HCT116 (cell line): Measurements from ENCODE around the gene DLG2. TPM values are rescaled to one million over a fixed set of nuclear protein-coding genes. Genes with fewer than 3 reads are reported as not detected.

Source experiments
- ATAC-seq: fragments of 200-7000 bp; cut with Tn5 transposase; 2 replicates; pipeline ENCODE4 v1.9.1; 2020; ENCODE audit warnings: mild to moderate bottlenecking, moderate library complexity
- BruUV-seq: library from RNA; stranded (reverse); fragments of 400-500 nt; replicated peaks from 2 replicates; lab custom pipeline; 2021; lab: Mats Ljungman, UMichigan
- CTCF ChIA-PET: fragments of 300-600 bp; sonication (Branson Sonifier 250); formaldehyde crosslinking; loops from one replicate; lab custom pipeline; 2021; ENCODE audit warnings: antibody characterized with exemption; lab: Charles Lee
- POLR2A ChIA-PET: fragments of 300-600, 350-600 bp; sonication (Branson Sonifier 250); formaldehyde crosslinking; loops from one replicate; lab custom pipeline; 2021; ENCODE audit warnings: antibody characterized with exemption; lab: Charles Lee
- RAD21 ChIA-PET, 2 experiments: fragments of 300-600 bp; sonication (Branson Sonifier 250); formaldehyde crosslinking; loops; one replicate each; lab custom pipeline; 2023; ENCODE audit warnings: low total read pairs in 2 of 2; ENCODE audit not compliant: uncharacterized antibody in 2 of 2, unreplicated experiment in 2 of 2, low non-redundant PET in 1 of 2; lab: Charles Lee
- DNase-seq: peaks from one replicate; pipeline ENCODE4 v3.0.0-alpha.2; 2010; ENCODE audit warnings: low read depth, low spot score
- H2AFZ ChIP-seq: fragments of 200-600 bp; shearing (Covaris generic), sonication (generic); 2 replicates; pipeline ENCODE4 v1.6.1; 2017; ENCODE audit warnings: low read depth, mixed run types, mixed read lengths, antibody characterized with exemption, low read length; ENCODE audit not compliant: poor library complexity, severe bottlenecking
- H3K27ac ChIP-seq: 2 replicates; pipeline ENCODE4 v1.5.1; 2012; ENCODE audit warnings: low read depth, low read length
- H3K27me3 ChIP-seq: fragments of 200-600 bp; sonication (generic); 2 replicates; pipeline ENCODE4 v1.6.1; 2016; ENCODE audit warnings: mixed run types, low read length, mixed read lengths; ENCODE audit not compliant: insufficient read depth
- H3K36me3 ChIP-seq, 2 experiments: fragments of 200-500 bp in 1 of 2; fragments of 200-600 bp in 1 of 2; sonication (Bioruptor generic) in 1 of 2; sonication (generic) in 1 of 2; 2 replicates each; pipeline versions ENCODE4 v1.5.1 to v1.6.1; 2014 to 2016; ENCODE audit warnings: low read length in 2 of 2, inconsistent platforms in 1 of 2, mixed read lengths in 1 of 2, mixed run types in 1 of 2; ENCODE audit not compliant: insufficient read depth in 2 of 2, control insufficient read depth in 1 of 2
- H3K4me1 ChIP-seq, 2 experiments: fragments of 200-600 bp in 1 of 2; sonication (generic) in 1 of 2; 2 replicates each; pipeline versions ENCODE4 v1.5.1 to v1.6.1; 2012 to 2017; ENCODE audit warnings: low read length in 2 of 2, inconsistent platforms in 1 of 2, mild to moderate bottlenecking in 1 of 2, mixed read lengths in 1 of 2, mixed run types in 1 of 2, moderate library complexity in 1 of 2; ENCODE audit not compliant: insufficient read depth in 2 of 2, control insufficient read depth in 1 of 2
- H3K4me2 ChIP-seq: fragments of 200-600 bp; sonication (generic); 2 replicates; pipeline ENCODE4 v1.6.1; 2017; ENCODE audit warnings: mixed run types, low read length, mixed read lengths
- H3K4me3 ChIP-seq, 2 experiments: fragments of 200-600 bp in 1 of 2; sonication (generic) in 1 of 2; replicated peaks in 1 of 2; 2 replicates each; pipeline ENCODE4 v1.5.1; 2011 to 2016; ENCODE audit warnings: low read length in 2 of 2, control low read depth in 1 of 2, low read depth in 1 of 2, mild to moderate bottlenecking in 1 of 2, mixed read lengths in 1 of 2, mixed run types in 1 of 2
- H3K79me2 ChIP-seq: fragments of 200-600 bp; sonication (generic); 2 replicates; pipeline ENCODE4 v1.6.1; 2017; ENCODE audit warnings: mild to moderate bottlenecking, mixed run types, low read length, moderate library complexity, mixed read lengths; ENCODE audit not compliant: insufficient read depth
- H3K9ac ChIP-seq: fragments of 200-600 bp; sonication (generic); 2 replicates; pipeline ENCODE4 v1.6.1; 2016; ENCODE audit warnings: low read length, mixed read lengths
- H3K9me2 ChIP-seq: fragments of 200-600 bp; sonication (generic), shearing (Covaris generic); 2 replicates; pipeline ENCODE4 v1.6.1; 2017; ENCODE audit warnings: mixed run types, mild to moderate bottlenecking, moderate library complexity; ENCODE audit not compliant: insufficient read depth
- H3K9me3 ChIP-seq, 2 experiments: fragments of 200-500 bp in 1 of 2; fragments of 200-600 bp in 1 of 2; sonication (Bioruptor generic) in 1 of 2; sonication (generic) in 1 of 2; 2 replicates each; pipeline ENCODE4 v1.6.1; 2014 to 2017; ENCODE audit warnings: low read length in 2 of 2, mixed read lengths in 2 of 2, inconsistent platforms in 1 of 2, low read depth in 1 of 2, mild to moderate bottlenecking in 1 of 2, mixed run types in 1 of 2, moderate library complexity in 1 of 2; ENCODE audit not compliant: control insufficient read depth in 1 of 2, insufficient read depth in 1 of 2
- H4K20me1 ChIP-seq: fragments of 200-600 bp; sonication (generic), shearing (Covaris generic); 2 replicates; pipeline ENCODE4 v1.6.1; 2017; ENCODE audit warnings: mixed run types, mild to moderate bottlenecking, moderate library complexity; ENCODE audit not compliant: insufficient read depth
- EGR1 ChIP-seq: IDR thresholded peaks from 2 replicates; pipeline ENCODE4 v1.6.1; 2012; ENCODE audit warnings: low read depth
- ELF1 ChIP-seq: IDR thresholded peaks from 2 replicates; pipeline ENCODE4 v1.6.1; 2012; ENCODE audit warnings: low read depth, borderline replicate concordance
- EZH2phosphoT487 ChIP-seq: fragments of 200-600 bp; IDR thresholded peaks from 2 replicates; pipeline ENCODE4 v1.6.1; 2018; ENCODE audit warnings: antibody characterized with exemption, borderline replicate concordance
- FOSL1 ChIP-seq: IDR thresholded peaks from 2 replicates; pipeline ENCODE4 v1.6.1; 2012; ENCODE audit warnings: low read depth
- JUND ChIP-seq: IDR thresholded peaks from 2 replicates; pipeline ENCODE4 v1.6.1; 2012
- POLR2A ChIP-seq: IDR thresholded peaks from 2 replicates; pipeline ENCODE4 v1.7.0; 2011; ENCODE audit warnings: borderline replicate concordance; ENCODE audit not compliant: insufficient read depth, insufficient read length; ENCODE audit errors: extremely low read depth
- POLR2AphosphoS5 ChIP-seq: IDR thresholded peaks from 2 replicates; pipeline ENCODE4 v1.6.1; 2011; ENCODE audit warnings: mild to moderate bottlenecking, low read depth, low read length, moderate library complexity
- RAD21 ChIP-seq: IDR thresholded peaks from 2 replicates; pipeline ENCODE4 v1.6.1; 2012; ENCODE audit warnings: low read depth, mild to moderate bottlenecking
- REST ChIP-seq: IDR thresholded peaks from 2 replicates; pipeline ENCODE4 v1.6.1; 2012; ENCODE audit warnings: low read depth
- SRF ChIP-seq: IDR thresholded peaks from 2 replicates; pipeline ENCODE4 v1.6.1; 2012; ENCODE audit warnings: low read depth
- TCF7L2 ChIP-seq: IDR thresholded peaks from 2 replicates; pipeline ENCODE4 v1.7.0; 2011; ENCODE audit warnings: borderline replicate concordance, inconsistent platforms; ENCODE audit not compliant: insufficient read depth, insufficient read length; ENCODE audit errors: extremely low read depth
- YY1 ChIP-seq: IDR thresholded peaks from 2 replicates; pipeline ENCODE4 v1.6.1; 2011; ENCODE audit warnings: low read length, low read depth, moderate library complexity, mild to moderate bottlenecking; ENCODE audit not compliant: insufficient replicate concordance; ENCODE audit errors: extremely low read depth
- ZNF274 ChIP-seq: fragments of 200-500 bp; sonication (Bioruptor generic); IDR thresholded peaks from 2 replicates; pipeline ENCODE4 v1.6.1; 2014; ENCODE audit warnings: mild to moderate bottlenecking, low read depth, low read length, inconsistent platforms
- intact Hi-C: fragments of 100-400 bp; cut with micrococcal nuclease; formaldehyde crosslinking; loops from 2 replicates; pipeline ENCODE4 v1.10.0; 2022
- total RNA-seq: library from RNA; stranded (reverse); gene quantifications from one replicate; pipeline ENCODE4 v1.2.1, GENCODE V29; 2021; ENCODE audit not compliant: unreplicated experiment
- TF ChIP-seq, protein P1 (sequence below): IDR thresholded peaks from 2 replicates; pipeline ENCODE4 v1.6.1; 2012
- TF ChIP-seq, protein P2 (sequence below): IDR thresholded peaks from 2 replicates; pipeline ENCODE4 v1.6.1; 2012
- TF ChIP-seq, protein P3 (sequence below): IDR thresholded peaks from 2 replicates; pipeline ENCODE4 v1.6.1; 2011; ENCODE audit warnings: mild to moderate bottlenecking, low read length, moderate library complexity; ENCODE audit not compliant: insufficient replicate concordance; ENCODE audit errors: extremely low read depth
- TF ChIP-seq, protein P4 (sequence below), 3 experiments: fragments of 200-600 bp in 1 of 3; sonication (generic) in 1 of 3; IDR thresholded peaks in 2 of 3; conservative IDR thresholded peaks in 1 of 3; 2 replicates each; pipeline ENCODE4 v1.5.1; 2012 to 2017; ENCODE audit warnings: low read depth in 2 of 3, low read length in 2 of 3, antibody characterized with exemption in 1 of 3, borderline replicate concordance in 1 of 3, control low read depth in 1 of 3, mild to moderate bottlenecking in 1 of 3, mixed read lengths in 1 of 3, mixed run types in 1 of 3, moderate library complexity in 1 of 3; ENCODE audit not compliant: insufficient read depth in 1 of 3

Gene DLG2
- total RNA-seq, 1 experiment from 2014 or later, result 2.4 TPM

DNA sequence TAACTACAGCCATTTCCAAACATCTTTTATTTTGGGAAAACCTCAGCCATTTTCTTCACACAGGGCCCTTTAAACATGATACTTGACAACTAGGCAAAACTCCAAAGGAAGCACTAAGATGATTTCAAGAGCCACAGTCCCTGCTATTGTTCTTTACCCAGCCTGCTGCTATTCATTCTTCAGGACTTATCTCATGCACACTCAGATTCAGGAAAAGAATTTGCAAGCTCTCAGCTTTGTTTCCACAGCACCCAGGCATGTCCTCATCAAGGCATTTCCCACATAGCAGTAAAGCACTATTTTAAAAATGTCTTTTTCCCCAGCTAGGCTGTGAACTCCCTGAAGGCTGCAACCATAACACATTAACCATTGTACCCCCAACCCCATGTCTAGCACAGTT is 1731.6 kb downstream of the DLG2 start:
- ChIA-PET CTCF (no interaction called here), RAD21 (no interaction called here)
- ATAC-seq, result no peak

More for the DNA sequence above, 1731.6 kb downstream of the DLG2 start:
- POLR2A ChIA-PET, result no interaction called here
- no TSS peak for BruUV-seq
- no peaks in the 10 kb centered on the region for H3K9me2 ChIP-seq
- H3K9me3 ChIP-seq, result no peaks in the 10 kb centered on the region
- no peaks in the 10 kb centered on the region for H3K4me1 ChIP-seq
- no peak overlapping the region for H3K27ac ChIP-seq
- no peaks in the 10 kb centered on the region for H4K20me1 ChIP-seq
- no peak overlapping the region for H2AFZ ChIP-seq
- no peak overlapping the region for H3K4me2 ChIP-seq
- no peaks in the 10 kb centered on the region for H3K27me3 ChIP-seq
- no peaks in the 10 kb centered on the region for H3K36me3 ChIP-seq
- H3K4me3 ChIP-seq, result no peak overlapping the region
- no peaks in the 10 kb centered on the region for H3K79me2 ChIP-seq
- intact Hi-C loops, result no loop called here
- H3K9ac ChIP-seq, result no peak overlapping the region
- DNase-seq, result no peak
- no peak for TF ChIP-seq POLR2A
- TF ChIP-seq RAD21, result no peak
- no peak for TF ChIP-seq EGR1
- TF ChIP-seq, protein P1, sequence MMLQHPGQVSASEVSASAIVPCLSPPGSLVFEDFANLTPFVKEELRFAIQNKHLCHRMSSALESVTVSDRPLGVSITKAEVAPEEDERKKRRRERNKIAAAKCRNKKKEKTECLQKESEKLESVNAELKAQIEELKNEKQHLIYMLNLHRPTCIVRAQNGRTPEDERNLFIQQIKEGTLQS, result no peak
- TF ChIP-seq, protein P2, sequence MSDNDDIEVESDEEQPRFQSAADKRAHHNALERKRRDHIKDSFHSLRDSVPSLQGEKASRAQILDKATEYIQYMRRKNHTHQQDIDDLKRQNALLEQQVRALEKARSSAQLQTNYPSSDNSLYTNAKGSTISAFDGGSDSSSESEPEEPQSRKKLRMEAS, result no peak
- TF ChIP-seq SRF, result no peak
- no peak for TF ChIP-seq ZNF274
- TF ChIP-seq, protein P3, sequence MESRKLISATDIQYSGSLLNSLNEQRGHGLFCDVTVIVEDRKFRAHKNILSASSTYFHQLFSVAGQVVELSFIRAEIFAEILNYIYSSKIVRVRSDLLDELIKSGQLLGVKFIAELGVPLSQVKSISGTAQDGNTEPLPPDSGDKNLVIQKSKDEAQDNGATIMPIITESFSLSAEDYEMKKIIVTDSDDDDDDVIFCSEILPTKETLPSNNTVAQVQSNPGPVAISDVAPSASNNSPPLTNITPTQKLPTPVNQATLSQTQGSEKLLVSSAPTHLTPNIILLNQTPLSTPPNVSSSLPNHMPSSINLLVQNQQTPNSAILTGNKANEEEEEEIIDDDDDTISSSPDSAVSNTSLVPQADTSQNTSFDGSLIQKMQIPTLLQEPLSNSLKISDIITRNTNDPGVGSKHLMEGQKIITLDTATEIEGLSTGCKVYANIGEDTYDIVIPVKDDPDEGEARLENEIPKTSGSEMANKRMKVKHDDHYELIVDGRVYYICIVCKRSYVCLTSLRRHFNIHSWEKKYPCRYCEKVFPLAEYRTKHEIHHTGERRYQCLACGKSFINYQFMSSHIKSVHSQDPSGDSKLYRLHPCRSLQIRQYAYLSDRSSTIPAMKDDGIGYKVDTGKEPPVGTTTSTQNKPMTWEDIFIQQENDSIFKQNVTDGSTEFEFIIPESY, result no peak
- TF ChIP-seq FOSL1, result no peak
- TF ChIP-seq ELF1, result no peak
- no peak for TF ChIP-seq YY1
- no peak for TF ChIP-seq REST
- no peak for TF ChIP-seq POLR2AphosphoS5
- TF ChIP-seq, protein P4, sequence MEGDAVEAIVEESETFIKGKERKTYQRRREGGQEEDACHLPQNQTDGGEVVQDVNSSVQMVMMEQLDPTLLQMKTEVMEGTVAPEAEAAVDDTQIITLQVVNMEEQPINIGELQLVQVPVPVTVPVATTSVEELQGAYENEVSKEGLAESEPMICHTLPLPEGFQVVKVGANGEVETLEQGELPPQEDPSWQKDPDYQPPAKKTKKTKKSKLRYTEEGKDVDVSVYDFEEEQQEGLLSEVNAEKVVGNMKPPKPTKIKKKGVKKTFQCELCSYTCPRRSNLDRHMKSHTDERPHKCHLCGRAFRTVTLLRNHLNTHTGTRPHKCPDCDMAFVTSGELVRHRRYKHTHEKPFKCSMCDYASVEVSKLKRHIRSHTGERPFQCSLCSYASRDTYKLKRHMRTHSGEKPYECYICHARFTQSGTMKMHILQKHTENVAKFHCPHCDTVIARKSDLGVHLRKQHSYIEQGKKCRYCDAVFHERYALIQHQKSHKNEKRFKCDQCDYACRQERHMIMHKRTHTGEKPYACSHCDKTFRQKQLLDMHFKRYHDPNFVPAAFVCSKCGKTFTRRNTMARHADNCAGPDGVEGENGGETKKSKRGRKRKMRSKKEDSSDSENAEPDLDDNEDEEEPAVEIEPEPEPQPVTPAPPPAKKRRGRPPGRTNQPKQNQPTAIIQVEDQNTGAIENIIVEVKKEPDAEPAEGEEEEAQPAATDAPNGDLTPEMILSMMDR (IDR thresholded peaks at IDR 0.05 in 2 of 3, conservative IDR thresholded peaks at IDR 0.05 in 1 of 3; ENCODE audit: borderline replicate concordance in 1 of 3, insufficient read depth in 1 of 3, low read depth in 2 of 3, low read length in 2 of 3), result no peak
- no peak for TF ChIP-seq EZH2phosphoT487
- no peak for TF ChIP-seq TCF7L2
- no peak for TF ChIP-seq JUND
